ENCODE results near the gene METTL6. TPM values are rescaled to one million over a fixed set of nuclear protein-coding genes. Genes with fewer than 3 reads are reported as not detected.
"Not testable (repeated sequence)": the region's sequence is repeated elsewhere in the genome, so short reads cannot be mapped to it uniquely, and the experiment has no call there.

The METTL6 gene, protein sequence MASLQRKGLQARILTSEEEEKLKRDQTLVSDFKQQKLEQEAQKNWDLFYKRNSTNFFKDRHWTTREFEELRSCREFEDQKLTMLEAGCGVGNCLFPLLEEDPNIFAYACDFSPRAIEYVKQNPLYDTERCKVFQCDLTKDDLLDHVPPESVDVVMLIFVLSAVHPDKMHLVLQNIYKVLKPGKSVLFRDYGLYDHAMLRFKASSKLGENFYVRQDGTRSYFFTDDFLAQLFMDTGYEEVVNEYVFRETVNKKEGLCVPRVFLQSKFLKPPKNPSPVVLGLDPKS
- total RNA-seq: 21.5 TPM

DNA sequence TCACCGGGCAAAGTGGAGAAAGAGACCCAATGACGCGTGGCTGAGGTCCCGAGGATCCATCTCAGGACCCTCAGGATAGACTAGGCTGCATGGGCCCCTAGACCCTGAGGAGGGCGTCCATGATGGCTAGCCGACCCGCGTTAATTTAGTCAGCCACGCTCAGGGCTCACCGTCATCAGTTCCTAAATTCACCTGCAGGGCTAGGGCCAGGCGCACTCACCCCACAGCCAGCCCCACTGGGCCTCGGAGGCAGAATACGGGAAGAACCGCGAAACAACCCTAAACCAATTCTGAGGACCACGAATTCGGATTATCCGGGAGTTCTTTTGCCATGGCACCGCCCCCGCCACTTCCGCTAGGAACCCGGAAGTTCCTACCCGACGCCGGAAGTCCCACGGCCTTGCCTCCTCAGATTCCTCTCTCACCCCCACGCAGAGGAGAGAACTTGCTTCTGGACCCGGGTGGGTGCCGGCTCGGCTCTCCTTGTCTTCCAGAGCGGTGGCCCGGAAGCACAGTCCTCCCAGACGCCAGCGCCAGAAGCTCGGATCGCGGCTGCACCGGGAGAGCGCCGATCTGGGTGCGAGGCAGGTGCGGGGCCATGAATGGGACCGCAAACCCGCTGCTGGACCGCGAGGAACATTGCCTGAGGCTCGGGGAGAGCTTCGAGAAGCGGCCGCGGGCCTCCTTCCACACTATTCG lies at the start of gene METTL6, which contains the start of gene EAF1:
METTL6 (minus strand) TSS at position 363 of the 699 bp plus-strand sequence. CDS start 1,033 bp downstream, outside the sequence.
EAF1 (plus strand) TSS at position 417 of the 699 bp plus-strand sequence; CDS start at position 599, 182 bp downstream.
- ATAC-seq (peak; percentile 97), DNase-seq (ENCODE audit: low spot score) (peak; percentile 89)
- intact Hi-C loops (cut with DNase I): no loop called here

DNA sequence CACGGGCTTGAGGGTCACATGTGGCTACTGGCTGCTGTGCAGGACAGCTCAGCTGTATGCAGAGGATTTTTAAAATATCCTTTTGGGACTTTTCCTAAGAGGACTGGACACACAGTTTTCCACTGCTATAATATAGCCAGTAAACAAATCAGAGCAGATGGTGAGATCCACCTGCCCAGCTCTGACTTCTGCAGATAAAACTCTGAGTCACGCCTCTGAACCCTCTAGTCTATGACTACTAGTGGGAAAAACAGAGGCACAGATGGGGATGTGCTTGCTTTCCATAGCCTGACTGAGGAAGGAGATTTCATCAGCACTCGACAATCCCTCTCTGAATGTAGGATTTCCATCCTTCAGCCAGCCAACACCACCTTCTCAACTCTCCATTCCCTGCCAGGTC lies 49.0 kb upstream of the METTL6 start:
- ATAC-seq (no peak), DNase-seq (ENCODE audit: low spot score) (no peak)
- intact Hi-C loops (cut with DNase I): no loop called here

DNA sequence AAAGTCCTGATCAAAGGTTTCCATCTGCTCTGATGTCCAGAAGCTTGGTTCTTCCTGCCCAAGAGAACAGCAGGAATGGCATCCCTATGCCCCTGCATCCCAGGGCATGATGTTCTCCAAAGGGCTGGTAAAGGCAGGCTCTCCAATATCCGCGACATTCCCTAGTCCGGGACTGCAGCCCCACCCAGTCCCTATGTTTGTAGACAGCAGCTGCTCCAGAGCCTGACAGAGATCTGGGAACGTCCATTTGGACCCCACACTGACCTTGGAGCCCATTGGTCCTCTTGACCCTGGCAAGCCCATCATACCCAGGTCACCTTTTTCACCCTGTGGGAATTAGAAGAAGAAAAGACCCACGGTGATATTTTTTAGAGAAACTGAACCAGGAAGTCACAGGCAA lies 47.8 kb upstream of the METTL6 start:
- intact Hi-C loops (cut with DNase I): no loop called here
- DNase-seq (ENCODE audit: low spot score): no peak
- no peak for ATAC-seq

DNA sequence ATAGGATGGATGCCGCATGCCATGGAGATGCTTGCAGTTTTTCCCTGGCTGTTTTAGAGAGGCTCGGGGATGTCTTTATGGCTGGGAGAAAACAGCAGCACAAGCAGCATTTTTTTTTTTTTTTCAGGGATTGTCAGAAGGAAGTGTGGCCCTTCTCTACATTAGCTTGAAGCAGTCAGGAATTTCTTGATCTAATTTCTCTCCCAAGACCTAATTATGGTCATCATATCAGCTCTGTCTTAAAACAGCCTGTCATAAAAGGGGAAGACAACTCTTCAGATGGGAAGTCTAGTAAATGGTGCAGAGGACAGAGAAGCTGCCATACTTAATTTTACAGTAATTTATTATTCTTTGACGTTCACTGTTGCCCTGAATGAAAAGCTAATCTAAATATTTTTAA lies 44.5 kb upstream of the METTL6 start:
- no peak for ATAC-seq
- intact Hi-C loops (cut with DNase I): no loop called here

DNA sequence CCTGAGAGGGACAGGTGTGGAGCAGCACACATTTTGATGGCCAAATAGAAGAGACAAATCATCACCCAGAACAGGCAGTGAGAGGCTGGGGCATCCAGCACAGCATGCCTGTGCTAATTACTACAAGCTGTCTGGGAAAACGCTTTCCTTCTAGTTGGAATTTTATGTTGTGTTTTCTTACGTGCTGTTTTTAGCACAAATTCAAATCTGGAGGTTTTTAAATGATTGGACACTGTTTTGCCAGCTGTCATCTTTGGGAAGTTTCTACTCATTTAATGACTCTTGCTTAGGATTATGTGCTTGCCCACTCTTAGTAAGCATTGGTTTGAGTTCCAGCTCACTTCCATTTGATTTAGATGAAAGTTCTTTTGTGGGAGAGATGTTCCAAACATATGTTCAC lies 43.5 kb upstream of the METTL6 start:
- ATAC-seq (no peak), DNase-seq (ENCODE audit: low spot score) (no peak)
- intact Hi-C loops (cut with DNase I): no loop called here

More for the DNA sequence above, 44.5 kb upstream of the METTL6 start:
- DNase-seq (ENCODE audit: low spot score): no peak

DNA sequence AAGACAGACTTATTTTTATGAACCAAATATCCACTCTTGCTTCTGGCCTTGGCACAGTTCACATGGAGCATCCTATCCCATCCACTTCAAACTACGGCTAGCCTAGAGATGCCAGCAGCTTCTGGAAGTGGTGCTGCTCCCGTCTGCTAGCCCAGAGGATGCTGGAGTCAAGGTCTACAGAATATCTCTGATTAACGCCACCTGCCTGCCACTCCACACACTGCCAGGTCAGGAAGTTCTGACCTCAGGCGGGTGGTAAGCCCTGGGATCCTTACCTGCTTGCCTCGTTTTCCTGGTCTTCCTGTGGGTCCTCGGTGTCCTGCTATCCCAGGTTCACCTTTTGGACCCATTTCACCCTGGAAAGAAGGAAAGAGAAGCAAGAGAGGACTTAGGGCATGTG lies 42.9 kb upstream of the METTL6 start:
- no peak for ATAC-seq

DNA sequence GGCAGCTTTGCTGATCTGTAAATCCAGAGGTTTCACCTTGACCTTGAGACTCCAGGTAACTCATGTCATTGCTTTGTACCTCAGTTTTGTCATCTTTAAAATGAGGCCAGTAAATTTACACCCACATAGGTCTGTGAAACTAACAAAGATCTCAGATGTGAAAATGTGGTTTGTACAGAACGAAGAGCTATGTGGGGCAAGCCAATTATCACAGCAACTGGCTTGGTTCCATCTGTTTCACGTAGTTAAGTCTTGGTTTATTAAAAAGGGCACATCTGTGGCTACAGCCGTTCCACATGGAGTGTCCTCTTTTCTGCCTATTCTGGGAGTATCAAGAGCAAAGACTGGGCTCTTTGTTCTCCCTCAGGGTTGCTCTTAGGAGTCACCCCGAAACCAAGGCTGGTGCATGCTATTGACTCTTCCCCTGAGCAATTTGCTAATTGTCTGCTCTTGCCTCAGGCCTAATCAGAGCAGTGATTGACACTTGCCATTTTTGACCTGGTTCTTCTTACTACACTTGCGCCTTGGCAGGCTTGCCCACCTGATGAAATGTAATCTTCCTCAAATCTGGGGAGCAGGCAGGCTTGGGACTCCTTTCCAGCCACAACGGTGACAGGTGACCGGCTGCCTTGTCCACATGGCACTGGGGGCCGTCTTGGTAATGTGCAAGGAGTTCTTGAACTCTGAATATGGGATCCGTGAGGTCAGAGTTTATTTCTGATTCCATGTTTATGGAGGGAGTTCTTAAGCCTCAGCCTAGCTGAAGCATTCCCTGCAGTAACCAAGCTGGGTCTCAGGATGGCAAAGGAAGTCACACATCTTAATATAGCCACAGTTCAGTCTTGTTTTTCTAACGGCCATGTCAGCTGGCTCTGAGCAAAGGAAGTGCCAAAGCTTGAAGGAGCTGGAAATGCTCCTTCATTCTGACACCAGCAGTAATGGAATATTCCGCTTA lies 40.2 kb upstream of the METTL6 start:
- ATAC-seq (no peak), DNase-seq (ENCODE audit: low spot score) (no peak)
- intact Hi-C loops (cut with DNase I): no loop called here

More for the DNA sequence above, 42.9 kb upstream of the METTL6 start:
- DNase-seq (ENCODE audit: low spot score): no peak
- intact Hi-C loops (cut with DNase I): no loop called here

DNA sequence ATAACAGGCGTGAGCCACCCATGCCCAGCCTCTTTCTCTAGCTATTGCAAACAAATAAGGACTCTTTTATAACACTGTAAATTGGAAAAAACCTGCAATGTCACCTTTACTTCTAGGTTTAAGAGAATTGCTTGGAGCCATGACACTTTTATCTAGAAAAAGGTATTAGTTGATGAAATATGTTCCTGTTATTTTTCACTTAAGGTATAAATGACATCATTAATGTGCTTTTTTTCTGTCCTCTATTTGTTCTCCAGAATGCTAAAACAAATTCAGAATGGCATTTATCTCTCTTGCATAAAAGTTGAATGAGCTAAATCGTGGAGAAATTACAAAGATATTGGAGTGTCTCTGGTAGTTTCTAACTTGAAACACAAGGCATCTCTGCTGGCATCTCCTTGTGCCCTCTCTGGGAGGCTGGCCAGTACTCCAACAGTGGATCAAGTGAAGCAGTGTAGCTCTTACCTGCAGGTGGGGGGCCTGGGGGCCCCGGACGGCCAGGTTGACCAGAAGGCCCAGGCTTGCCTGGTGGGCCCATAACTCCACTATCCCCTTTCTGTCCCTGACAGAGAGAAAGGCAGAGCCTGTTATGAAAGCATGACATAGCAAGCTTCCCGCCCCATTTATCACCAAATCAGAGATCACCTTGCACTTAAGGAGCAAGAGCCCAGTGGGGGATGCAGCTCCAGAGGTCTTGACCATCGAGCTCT lies 38.7 kb upstream of the METTL6 start:
- intact Hi-C loops (cut with DNase I): no loop called here
- no peak for ATAC-seq
- no peak for DNase-seq (ENCODE audit: low spot score)

DNA sequence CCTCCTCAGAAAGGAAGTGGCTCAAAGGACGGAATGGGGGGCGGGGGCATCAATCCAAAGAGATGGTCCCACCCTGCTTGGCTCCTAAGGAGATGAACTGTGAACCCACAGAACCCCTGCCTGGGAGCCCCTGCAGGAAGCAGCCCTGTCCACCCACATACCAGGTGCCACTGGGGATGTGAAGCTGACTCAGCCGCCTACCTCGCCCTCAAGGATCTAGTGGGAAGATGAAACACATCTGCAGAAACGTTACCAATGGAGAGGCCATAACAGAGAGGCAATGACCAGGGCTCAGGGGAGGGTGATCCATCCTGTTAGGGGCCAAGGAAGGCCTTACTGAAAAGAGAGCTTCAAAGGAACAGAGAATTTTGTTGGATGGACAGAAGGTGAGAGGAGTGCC lies 35.1 kb upstream of the METTL6 start:
- no peak for DNase-seq (ENCODE audit: low spot score)
- ATAC-seq: no peak
- intact Hi-C loops (cut with DNase I): no loop called here

DNA sequence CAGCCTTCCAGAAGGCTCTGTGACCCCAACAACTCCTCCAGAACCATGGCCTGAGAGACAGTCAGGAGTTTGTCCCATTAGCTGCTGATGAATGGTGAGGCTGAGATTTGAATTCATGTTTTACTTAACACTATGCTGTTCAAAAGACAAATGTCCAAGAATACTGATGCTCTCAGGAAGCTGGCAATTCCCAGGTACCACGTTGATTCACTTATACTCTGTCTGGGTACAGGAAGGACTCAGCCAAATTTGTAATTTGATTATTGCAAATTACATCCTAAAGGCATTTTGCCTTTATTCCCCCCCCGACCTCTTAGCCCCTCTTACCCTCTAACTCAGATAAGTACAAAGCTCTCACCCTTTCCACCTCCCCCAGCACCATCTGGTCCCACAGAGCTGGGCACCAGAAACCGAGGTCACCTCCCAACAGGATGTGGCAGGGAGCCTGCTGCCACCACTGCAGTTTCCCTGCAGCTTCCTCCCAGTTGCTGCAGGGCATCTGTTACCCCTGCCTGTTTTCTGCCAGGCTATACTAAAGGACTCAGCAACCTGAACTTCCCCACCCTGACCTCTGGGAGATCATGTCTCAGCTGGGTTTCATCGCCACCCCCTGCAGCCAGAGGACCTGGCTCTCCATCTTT lies 33.7 kb upstream of the METTL6 start:
- no peak for ATAC-seq
- no peak for DNase-seq (ENCODE audit: low spot score)
- intact Hi-C loops (cut with DNase I): no loop called here

DNA sequence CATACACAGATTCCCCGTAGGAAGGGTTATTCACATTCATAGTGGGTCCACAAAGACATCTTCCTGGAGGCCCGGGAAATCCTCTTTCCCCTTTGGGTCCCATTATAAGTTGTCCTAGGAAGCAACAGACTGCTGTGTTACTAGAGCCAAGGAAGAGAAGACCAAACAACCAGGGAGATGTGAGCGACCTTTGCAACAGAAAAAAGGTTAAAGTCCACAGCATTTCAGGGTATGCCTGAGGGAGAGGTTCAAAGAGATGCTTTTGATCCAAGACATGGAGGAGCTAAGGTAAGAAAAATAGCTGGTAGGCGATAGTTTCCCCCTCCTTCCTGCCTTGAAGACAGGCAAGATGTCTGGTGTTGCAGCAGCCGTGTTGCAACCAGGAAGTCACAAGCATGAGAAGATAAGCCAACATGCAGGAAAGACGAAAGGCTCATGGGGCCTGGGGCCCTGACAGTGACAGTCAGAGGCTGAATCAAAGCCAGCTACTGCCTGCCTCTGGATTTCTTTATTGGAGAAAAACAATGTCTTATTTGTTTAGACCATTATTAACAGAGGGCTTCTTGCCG lies 31.0 kb upstream of the METTL6 start:
- ATAC-seq: no peak
- DNase-seq (ENCODE audit: low spot score): no peak
- intact Hi-C loops (cut with DNase I): no loop called here

DNA sequence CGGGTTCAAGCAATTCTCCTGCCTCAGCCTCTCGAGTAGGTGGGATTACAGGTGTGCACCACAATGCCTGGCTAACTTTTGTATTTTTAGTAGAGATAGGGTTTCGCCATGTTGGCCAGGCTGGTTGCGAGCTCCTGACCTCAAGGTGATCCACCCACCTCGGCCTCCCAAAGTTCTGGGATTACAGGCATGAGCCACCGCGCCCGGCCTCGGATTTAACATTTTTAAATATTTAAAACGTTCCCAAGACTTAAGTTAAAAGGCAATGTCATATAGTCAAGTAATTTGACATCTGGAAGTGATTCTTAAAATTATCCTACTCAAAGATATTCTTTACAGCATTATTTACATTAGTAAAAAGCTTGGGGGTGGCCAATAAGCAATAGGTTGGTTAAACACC lies 29.6 kb upstream of the METTL6 start:
- ATAC-seq; DNase-seq (ENCODE audit: low spot score); intact Hi-C loops (cut with DNase I): not testable (repeated sequence)

DNA sequence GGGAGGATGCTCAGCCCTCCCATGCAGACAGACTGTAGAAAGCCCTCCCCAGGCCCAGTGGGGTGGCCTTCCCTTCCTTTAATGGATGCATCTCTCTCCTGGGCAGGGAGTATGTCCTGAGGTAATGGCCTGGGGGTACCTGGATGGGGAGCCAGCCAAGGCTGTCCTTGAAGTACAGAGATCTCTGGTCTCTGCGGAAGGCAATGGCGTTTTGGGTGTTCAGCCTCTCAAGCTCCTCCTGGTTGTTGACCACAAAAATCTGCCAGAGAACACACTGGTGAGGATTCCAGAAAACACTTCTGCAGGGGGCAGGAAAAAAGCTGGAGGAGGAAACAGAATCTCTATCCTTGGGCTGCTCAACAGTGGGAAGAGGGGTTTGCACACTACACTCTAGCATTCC lies 29.0 kb upstream of the METTL6 start:
- intact Hi-C loops (cut with DNase I): no loop called here
- ATAC-seq (no peak), DNase-seq (ENCODE audit: low spot score) (no peak)

DNA sequence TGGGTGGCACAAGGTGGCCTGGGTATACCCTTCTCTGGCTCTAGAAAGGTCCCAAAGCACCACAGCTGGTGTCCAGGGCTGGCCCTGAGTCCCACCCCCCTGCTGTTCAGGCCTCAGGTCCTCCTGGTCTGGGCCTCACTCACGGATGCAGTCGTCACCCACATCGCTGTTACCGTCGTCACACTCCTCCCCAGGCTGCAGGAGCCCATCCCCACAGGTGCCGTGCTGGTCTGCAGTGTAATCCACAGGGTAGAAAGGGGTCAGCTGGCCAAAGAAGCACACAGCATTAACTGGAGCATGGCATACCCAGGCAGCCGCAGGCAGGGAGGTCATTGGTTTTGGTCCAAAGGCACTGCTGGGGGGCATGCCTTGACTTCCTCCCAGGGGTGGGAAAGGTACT lies 28.4 kb upstream of the METTL6 start:
- intact Hi-C loops (cut with DNase I): no loop called here
- ATAC-seq: no peak
- DNase-seq (ENCODE audit: low spot score): no peak

DNA sequence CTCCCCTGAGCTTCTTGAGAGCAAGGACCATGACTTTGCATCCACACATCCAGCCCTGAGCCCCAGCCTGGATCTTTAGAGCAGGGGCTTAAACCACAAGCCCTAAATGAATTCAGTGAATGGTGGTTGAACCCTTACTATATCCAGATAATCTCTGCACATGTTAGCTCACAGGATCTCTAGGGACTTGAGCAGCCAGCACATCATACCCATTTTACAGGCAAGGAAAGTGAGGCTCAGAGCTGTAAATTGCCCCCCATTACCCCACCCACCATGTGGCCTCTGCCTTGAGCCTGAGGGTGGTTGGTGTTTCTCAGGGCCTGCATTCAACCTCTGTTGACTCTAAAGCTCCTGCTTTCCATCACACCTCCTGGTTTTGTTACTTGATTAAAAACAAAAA lies 27.6 kb upstream of the METTL6 start:
- intact Hi-C loops (cut with DNase I): no loop called here
- ATAC-seq (no peak), DNase-seq (ENCODE audit: low spot score) (no peak)

DNA sequence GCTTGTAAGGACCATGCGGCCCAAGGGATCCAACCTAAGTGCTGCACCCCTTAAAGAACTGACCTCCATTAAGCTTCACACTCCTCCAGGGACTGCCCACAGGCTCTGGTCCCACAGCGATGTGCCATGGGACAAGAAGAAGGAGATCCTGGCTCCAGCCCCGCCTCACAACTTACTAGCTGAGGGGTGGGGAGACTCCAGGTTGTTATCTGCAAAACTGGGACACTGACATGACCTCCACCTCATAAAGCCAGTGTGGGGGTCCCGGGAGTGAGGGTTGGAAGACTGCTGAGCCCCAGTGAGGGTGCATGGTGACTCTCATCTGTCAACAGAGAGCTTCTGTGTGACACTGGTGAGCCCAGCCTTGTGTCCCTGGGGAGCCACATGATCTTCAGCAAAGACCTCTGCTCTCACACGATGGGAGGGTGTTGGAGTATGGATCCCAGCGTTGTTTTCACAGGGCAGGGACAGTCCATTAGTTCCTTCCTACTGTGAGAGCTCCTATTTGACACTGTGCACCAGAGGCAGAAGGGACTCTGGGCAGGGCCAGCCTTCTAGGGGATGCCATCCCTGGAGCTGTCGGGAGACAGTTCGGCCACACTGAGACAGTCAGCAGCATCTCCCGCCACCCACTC lies 26.8 kb upstream of the METTL6 start:
- DNase-seq (ENCODE audit: low spot score) (no peak), ATAC-seq (no peak)
- intact Hi-C loops (cut with DNase I): no loop called here

DNA sequence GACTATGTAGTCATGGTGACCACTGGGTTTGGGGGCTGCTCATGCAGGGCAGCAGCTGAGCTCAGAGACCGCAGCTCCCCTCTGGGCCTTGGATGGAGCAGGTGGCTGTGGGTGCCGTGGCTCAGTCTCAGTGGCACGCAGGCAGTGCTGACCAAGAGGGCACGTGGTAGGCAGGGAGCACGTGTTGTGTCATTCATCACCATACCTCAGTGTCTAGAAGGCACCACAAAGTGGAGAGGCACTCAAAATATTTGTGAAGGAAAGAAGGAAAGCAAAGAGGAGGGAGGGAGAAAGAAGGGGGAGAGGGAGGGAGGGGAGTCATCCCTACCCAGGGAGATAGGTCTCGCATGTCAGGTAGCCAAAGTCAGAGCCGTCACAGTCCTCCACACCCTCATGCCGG lies 26.2 kb upstream of the METTL6 start:
- intact Hi-C loops (cut with DNase I): no loop called here
- DNase-seq (ENCODE audit: low spot score) (no peak), ATAC-seq (no peak)

DNA sequence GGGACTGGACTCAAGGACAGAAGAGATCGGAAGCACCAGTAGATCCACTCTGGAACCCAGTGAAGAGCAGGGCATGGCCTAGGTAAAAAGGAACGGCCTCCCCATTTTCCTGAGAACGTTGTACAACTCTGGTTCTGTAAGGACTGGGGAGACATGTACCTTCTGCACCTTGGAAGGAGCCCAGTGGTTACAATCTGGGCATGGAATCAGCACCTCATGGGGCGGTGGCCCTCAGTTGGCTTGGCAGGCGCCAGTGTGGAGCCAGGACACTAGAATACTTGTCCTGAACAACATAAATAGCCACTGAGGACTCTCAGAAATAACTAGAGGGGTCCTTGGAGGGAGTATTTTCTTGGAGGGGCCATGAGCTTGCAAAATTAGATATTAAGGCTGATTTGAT lies 25.6 kb upstream of the METTL6 start:
- ATAC-seq (no peak), DNase-seq (ENCODE audit: low spot score) (no peak)
- intact Hi-C loops (cut with DNase I): no loop called here
